ENCODE measurements around the gene ANO3.

- TF ChIP-seq POLR2A (IDR thresholded peaks at IDR 0.05): no peak
- no peak for TF ChIP-seq CTCF (IDR thresholded peaks at IDR 0.05)
Measured at GRCh38 chr11:26412955-26413354, 81.0 kb downstream of the ANO3 start.
